ENCODE data around the gene CCDC167.

CCDC167 gene

DNA sequence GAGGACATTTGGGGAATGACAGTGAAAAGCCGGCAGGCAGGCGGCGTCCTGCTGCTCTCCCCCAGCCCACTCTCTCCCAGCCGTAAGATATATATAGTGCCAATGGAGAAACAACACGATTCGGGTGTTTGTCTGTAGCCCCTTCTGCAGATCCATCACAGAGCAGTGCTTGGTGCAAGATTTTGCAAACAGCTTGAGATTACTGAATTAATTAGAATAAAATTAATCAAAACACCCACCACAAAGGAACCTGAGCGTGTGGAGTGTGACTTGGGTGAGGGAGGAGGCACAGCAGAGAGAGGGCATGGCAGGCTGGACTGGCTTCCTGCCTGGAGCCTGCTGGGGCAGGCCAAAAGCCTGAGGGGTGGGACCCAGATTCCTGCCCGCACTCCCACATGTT, 28.8 kb upstream of the CCDC167 start:
- DNase-seq, result no peak

GRCh38 chr6:37525460-37526357, 26.0 kb upstream of the CCDC167 start:
- peak; percentile 17 to 48 for DNase-seq

- no peak for DNase-seq
These were observed 25.3 kb upstream of the CCDC167 start for GRCh38 chr6:37524970-37525318.

- DNase-seq, result no peak
These were observed 24.6 kb upstream of the CCDC167 start for GRCh38 chr6:37524025-37524969.

- no peak for DNase-seq
These were observed 23.7 kb upstream of the CCDC167 start for GRCh38 chr6:37523412-37523811.

GRCh38 chr6:37522836-37523235, 23.1 kb upstream of the CCDC167 start:
- DNase-seq, result no peak

- no peak for DNase-seq
These were observed 22.0 kb upstream of the CCDC167 start for GRCh38 chr6:37521674-37522073.

- DNase-seq, result no peak
These were observed 21.2 kb upstream of the CCDC167 start for GRCh38 chr6:37520926-37521325.

DNA sequence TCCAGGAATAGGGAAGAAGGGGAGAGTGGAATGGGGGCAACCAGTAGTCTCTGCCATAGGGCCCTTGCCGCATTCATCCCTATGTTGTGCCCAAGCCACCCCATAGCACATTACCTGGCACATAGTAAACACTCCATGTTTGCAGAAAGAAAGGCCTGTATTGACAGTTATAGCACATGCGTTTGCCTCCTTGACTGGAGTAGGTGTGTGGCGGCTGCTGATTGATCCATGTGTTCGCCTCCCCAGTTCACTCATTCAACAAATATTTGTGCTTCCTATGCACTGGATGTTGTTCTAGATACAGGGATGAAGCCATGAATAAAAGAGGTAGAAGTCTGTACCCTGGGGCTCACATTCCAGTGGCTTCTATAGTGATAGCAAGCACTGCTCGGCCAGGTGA, 19.8 kb upstream of the CCDC167 start:
- no peak for DNase-seq

- DNase-seq, result no peak
These were observed 18.4 kb upstream of the CCDC167 start for GRCh38 chr6:37518116-37518515.

- DNase-seq, result no peak
These were observed 17.7 kb upstream of the CCDC167 start for GRCh38 chr6:37517411-37517812.

DNA sequence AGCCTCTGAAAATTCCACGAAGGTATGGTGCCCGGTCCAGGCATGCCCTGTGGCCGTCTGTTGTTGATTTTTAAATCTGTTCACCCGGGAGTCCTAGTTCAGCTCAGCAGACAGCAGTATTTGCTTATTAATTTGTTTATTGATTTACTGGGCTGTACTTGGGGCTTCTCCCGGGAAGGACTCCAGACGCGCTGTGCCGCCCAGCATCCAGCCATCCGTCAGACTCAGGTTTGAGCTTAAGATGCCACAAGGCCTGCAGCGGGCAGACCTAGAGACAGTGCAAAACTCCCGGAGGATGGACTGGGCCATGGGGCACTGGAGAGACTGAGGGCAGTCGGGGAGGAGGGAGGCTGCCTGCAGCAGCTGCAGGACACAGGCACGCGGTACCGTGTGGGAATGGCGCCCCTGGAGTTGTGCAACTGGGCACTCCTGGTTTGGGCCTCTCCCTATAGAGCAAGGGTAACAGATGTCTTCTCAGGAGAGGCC, 17.3 kb upstream of the CCDC167 start:
- no peak for DNase-seq

GRCh38 chr6:37516076-37516919, 16.6 kb upstream of the CCDC167 start:
- no peak for DNase-seq

GRCh38 chr6:37515712-37516075, 16.0 kb upstream of the CCDC167 start:
- no peak for DNase-seq

- DNase-seq, result no peak
These were observed 15.1 kb upstream of the CCDC167 start for GRCh38 chr6:37514837-37515236.

GRCh38 chr6:37514321-37514771, 14.7 kb upstream of the CCDC167 start:
- DNase-seq, result no peak

DNA sequence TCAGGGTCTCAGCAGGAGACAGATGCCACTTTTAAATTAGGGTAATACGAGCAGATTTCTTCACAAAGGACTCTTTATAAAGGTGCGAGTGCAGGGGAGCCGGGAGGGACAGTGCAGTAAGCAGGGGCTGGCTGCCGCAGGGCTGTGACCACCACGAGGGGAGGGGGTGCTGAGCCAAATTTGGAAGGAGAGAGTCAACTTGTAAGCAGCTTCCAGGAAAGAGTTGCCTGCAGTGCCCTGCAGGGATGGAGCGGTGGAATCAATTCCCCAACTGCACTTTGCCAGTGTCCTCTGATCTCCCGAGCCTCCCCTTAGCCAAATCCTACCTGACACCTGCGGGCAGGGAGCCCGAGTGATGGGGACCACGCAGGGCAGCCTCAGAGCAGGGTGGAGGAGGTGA, 13.9 kb upstream of the CCDC167 start:
- no peak for DNase-seq

GRCh38 chr6:37513155-37513554, 13.5 kb upstream of the CCDC167 start:
- no peak for DNase-seq

DNA sequence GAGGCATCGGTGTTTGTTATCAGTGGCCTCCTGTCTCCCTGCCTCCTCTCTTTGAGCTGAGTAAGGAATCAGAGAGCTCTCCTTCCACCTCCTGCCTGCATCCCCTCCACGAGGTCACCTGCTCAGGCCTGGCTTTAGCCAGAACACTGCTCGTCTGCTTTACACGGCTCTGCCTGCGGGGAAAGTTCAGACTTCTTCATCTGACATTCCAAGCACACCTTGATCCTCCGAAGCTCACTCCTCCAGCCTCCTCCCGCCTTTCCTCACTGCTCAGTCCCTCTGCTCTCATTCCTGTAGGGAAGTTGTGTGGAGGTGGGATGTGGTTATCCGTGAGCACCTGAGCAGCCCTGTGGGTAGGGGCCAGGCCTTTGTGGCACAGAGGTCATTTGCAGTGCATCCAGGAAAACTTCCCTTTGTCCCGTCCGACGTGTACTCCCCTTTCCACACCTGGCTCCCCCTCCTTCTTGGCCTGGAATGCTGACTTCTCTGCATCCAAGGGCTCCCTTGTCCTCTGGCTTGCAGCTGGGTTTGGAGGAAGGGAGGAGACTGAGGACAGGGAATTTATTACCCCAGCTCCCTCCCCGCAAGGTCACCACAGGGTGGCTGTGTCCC, 12.8 kb upstream of the CCDC167 start:
- no peak for DNase-seq

- DNase-seq, result no peak
These were observed 12.3 kb upstream of the CCDC167 start for GRCh38 chr6:37511910-37512399.

DNA sequence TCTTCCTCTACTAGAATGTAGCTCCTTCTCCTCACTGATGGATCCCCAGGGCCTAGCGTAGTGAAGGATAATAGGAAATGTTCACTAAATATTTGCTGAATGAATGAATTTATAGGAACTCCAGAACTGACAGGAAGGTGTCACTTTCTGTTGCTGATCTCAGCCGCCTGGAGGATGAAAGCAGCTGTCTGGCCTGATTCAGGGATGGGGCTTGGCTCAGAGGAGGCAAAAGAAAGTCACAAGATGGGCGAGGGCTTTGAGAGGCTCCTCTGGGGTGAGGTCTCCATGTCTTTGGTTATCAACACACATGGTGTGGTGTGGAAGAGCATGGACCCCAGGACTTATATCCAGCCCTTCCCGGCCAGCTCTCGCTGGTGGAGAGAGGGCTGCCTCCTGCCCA, 11.5 kb upstream of the CCDC167 start:
- DNase-seq, result no peak

Measured in Kasumi-1 (cell line).